Erythroblast (primary cell): ENCODE data around the gene FGD1.
A peak's percentile ranks its signal among the peaks of the same experiment; 100 is the strongest.
"Not testable (repeated sequence)": the region's sequence is repeated elsewhere in the genome, so short reads cannot be mapped to it uniquely, and the experiment has no call there.

Experiments used
- DNase-seq, 2 experiments: peaks; one replicate each; lab custom pipeline; 2025; lab: John Stamatoyannopoulos, UW
- GATA1 ChIP-seq: IDR thresholded peaks from 2 replicates; pipeline ENCODE4 v1.6.1; 2011; ENCODE audit warnings: low read depth, mild to moderate bottlenecking, control low read depth, low read length, moderate library complexity
- POLR2A ChIP-seq: IDR thresholded peaks from 2 replicates; pipeline ENCODE4 v1.6.1; 2011; ENCODE audit warnings: mild to moderate bottlenecking, low read length

FGD1 gene

DNA sequence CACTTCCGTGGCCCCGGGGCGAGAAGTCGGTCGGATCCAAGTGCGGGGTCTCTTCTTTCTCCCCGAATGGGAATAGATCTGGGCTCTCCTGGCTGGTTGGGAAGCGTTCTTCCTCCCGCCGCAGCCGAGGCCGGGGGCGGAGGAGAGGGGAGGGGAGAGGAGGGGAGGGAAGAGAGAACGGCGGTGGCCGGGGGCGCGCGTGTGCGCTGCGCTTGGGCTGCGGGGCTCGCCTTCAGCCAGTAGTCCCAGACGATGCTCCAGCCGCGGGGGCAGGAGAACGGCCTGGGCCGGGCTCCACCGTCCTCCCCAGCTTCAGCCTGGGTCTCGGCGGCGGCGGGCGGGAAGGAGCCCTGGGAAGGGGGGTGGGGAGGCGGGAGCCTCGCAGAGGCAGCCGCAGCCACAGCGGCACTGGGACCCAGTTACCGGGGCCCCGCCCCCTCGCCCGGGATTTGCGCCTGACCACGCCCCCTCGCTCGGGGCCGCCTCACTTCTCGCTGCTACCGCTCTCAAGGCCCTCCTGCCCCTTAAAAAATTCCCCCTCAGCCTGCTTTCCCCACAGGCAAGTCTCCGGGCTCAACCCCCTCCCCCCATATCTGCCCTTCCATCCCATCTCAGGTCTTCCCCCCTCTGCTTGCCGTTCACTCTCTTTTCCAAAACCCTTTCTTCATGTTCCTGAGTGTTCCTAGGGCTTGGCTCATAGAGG is at the start of gene FGD1:
FGD1 (minus strand) TSS at position 421 of the 703 bp plus-strand sequence. CDS start 802 bp downstream, outside the sequence.
- DNase-seq = peak; percentile 2 to 32
- no peak for TF ChIP-seq POLR2A
- no peak for TF ChIP-seq GATA1

DNA sequence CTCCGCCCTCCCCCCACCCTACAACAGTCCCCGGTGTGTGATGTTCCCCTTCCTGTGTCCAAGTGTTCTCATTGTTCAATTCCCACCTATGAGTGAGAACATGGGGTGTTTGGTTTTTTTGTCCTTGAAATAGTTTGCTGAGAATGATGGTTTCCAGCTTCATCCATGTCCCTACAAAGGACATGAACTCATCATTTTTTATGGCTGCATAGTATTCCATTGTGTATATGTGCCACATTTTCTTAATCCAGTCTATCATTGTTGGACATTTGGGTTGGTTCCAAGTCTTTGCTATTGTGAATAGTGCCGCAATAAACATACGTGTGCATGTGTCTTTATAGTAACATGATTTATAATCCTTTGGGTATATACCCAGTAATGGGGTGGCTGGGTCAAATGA is 46.2 kb upstream of the FGD1 start:
- not testable (repeated sequence) for DNase-seq

DNA sequence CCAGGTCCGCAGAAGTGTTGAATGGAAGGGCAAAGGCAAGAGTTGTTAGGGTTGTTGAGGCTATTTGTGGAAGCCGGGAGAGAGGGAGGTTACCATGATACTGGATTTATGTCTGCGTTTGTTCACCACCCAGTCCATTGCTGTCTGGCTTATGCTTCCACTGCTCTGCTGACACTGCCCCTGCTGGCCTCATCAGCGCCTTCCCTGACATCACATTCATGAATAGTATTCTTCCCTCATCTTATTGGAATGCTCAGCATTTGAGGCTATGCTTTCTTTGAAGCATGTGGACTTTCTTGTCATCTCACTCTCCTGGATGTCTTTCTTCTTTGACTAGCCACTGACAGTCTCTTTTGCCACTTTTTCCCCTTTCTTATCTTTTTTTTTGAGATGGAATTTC is 44.3 kb upstream of the FGD1 start:
- TF ChIP-seq GATA1 (no peak), POLR2A (no peak)
- DNase-seq = no peak

DNA sequence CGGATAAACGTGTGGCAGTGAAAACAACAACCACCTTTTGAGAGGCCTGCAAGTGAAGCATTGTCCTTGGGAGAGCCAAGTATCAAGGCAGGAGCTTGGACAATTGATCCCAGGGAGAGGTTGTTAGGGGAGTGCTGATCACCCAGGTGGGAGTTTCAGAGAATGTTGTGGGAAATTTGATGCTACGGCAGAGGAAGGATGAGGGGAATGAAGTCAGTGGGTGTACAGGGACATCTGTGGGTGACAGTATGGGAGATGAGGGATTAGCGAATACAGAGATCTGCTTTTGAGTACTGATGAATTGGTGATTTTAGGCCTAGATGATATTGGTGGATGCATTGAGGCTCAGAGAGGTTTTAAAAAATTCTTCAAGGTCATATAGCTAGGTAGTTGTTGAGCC is 38.2 kb upstream of the FGD1 start:
- DNase-seq = no peak
- TF ChIP-seq GATA1 = no peak
- no peak for TF ChIP-seq POLR2A

DNA sequence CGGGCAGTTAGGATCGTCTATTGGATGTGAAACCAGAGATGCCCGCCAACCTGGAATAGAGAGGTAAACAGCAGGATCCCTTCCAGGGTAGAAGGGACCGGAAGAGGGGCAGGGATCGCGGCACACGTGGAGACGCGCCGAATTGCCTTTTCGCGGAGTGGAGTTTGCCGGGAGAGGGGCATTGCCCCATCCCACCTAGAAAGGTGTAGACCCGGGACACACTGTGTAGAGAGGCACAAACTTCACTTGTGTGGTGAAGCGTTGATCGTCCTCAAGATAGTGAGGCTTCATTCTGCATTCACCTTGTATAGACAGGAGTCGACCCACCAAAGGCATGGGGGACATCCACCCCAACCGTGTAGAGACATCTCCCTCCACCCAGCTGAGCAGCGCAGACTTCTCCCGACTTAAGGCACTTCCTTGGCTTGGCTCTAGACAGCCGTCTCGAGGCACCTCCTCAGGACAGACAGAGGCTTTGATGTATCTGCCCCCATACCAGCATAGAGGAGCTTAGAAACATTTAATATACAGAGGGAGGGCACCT is 34.4 kb upstream of the FGD1 start:
- DNase-seq = peak in 1 of 2 experiments; percentile 48

DNA sequence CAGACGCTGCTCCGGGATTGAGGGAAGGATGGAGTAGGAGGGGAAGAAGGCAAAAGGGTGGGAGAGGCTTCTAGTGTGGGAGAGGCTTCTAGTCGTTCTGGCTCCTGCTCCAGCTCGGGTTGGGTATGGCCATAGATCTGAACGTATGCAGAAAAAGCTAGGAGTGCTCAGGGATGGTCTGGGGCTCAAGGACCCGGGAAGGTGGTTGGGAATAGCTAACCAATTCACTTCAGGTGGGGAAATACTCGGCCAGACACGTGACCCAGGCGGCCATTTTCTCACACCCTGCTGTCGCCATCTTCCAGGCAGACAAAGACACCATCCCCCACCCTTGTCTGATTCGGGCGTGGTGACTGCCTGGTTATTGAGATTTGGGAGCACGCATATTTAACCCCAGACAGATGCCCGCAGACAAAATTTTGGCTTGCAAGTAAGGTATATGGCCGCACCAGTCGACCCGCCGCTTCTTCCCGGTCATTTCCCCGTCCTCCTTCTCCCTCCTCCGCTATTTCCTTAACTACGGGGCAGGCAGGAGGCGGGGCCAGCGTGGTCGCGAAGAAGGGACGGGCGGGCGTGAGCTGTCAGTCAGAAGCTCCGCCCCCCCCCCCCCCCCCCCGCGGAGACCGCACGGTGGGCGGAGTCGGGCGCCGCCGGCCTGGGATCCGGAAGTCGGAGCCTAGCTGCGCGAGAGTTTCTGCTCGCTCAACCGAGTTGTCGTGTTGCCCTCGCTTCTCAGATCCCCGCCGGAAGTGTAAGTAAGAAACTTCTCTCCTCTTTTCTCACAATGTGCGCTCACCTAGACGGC is 33.7 kb upstream of the FGD1 start, which contains the start of gene GNL3L:
GNL3L (plus strand) TSS at position 668 of the 805 bp plus-strand sequence. CDS start 2,348 bp downstream, outside the sequence.
- TF ChIP-seq POLR2A = peak; percentile 62
- no peak for TF ChIP-seq GATA1

More for the DNA sequence above, 34.4 kb upstream of the FGD1 start:
- TF ChIP-seq GATA1 = no peak
- peak; percentile 10 for TF ChIP-seq POLR2A

DNA sequence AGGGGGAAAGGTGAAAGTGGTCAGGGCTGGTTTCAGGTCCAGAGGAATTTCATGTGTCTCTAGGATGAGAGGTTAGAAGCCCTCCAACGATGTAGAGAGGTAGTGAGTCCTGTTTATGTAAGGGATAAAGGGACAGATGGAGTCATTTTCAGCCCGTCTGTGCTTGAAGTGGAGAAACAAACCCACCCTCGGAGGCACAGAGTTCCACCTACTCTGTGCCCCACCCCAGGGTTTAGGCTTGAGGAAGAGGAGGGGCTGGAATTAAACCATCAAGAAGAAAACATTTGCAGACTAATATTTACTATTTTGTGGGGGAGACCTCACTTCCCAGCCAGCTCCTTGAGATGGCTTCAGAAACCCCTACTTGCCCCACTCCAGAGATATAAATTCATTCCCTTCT is 33.1 kb upstream of the FGD1 start:
- DNase-seq = peak in 1 of 2 experiments; percentile 17
- TF ChIP-seq GATA1 (no peak), POLR2A (no peak)

More for the DNA sequence above, 33.7 kb upstream of the FGD1 start, which contains the start of gene GNL3L:
- DNase-seq = peak; percentile 92

DNA sequence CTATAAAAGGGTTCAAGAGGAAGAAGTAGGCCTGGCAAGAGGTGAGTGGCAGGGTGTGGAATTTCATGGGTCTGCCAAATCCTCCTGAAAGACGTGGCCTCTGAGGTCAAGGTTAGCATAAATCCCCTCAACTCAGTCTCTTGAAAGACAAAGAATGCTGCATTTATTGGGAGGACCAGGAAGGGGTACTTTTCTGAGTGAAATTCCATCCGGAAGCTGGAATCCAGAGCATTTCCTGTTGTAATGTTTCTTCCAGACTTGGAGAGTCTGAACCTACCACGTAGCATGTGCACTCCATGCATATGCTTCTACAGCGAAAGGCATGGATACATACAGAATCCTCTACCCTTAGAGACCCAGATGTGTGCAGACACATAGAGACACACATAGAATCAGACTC is 13.4 kb upstream of the FGD1 start:
- no peak for DNase-seq
- TF ChIP-seq POLR2A = no peak
- TF ChIP-seq GATA1 = no peak

DNA sequence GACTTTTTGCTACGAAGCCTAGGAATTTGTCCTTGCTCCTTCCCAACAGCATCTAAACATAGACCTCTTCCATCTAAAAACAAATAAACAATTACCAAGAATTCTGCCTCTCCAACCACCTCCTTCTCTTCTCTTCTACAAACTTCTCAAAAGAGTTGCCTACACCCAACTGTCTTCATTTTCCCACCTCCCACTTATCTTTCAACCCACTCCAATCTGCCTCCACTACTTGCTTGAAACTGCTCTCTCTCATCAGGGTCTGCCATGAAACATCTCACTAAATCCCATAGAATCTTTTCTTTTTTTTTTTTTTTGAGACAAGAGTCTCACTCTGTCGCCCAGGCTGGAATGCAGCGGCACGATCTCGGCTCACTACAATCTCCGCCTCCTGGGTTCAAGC is 902 bp upstream of the FGD1 start:
- DNase-seq = no peak
- TF ChIP-seq GATA1 (no peak), POLR2A (no peak)

DNA sequence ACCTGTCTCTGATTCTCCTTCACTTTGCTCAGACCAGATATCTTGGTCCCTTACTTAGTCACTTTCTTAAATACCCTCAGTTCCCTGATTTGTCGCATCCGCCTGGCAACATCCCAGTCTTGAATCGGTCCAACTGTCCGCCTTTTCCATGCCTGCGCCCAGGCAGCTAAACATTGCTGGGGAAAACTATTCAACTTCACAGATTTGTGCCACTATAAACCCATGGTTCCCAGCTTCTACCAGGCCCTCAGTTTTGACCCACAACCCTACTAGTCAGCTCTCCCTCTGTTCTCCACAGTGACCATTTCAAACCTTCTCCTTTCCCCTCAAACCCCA is 451 bp upstream of the FGD1 start:
- TF ChIP-seq GATA1 (no peak), POLR2A (no peak)
- DNase-seq = no peak

DNA sequence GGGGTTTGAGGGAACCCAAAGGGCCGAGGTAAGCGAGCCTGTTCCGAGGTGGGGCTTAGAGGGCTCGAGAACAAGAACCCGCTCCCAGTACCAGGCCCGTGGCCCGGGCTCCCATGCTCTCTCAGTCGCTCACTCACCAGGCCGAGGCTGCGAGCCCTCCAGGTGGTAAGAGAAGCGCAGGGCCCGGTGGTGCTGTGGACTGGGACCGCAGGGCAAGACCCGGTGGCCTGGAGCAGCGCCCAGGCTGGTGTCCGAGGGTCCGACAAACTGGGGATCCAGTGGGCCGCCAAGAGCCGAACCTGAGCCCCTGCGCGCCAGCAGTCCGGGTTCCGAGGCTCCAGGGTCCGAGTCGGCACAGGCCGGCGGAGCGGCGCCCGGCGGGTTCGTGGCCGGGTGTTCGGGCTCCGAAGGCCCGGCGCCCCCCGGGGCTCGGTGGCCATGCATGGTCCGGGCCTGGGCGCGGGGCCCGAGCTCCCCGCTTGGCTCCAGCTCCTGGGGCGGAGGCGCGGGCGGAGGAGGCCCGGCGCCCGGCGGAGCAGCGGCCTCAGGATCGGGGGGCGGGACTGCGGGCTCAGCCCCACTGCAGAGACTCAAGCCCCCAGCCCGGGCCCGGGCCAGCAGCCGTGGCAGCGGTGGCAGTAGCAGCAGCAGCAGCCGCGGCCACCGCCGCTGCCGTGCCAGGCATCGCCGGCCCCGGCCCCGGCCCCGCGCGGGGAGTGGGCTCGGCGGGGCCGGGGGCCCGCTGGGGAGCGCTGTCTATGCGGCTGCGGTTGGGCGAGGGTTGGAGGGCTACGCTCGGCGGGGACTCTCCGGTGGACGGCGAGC is 833 bp downstream of the FGD1 start:
- TF ChIP-seq GATA1 = no peak
- TF ChIP-seq POLR2A = no peak
- DNase-seq = no peak

DNA sequence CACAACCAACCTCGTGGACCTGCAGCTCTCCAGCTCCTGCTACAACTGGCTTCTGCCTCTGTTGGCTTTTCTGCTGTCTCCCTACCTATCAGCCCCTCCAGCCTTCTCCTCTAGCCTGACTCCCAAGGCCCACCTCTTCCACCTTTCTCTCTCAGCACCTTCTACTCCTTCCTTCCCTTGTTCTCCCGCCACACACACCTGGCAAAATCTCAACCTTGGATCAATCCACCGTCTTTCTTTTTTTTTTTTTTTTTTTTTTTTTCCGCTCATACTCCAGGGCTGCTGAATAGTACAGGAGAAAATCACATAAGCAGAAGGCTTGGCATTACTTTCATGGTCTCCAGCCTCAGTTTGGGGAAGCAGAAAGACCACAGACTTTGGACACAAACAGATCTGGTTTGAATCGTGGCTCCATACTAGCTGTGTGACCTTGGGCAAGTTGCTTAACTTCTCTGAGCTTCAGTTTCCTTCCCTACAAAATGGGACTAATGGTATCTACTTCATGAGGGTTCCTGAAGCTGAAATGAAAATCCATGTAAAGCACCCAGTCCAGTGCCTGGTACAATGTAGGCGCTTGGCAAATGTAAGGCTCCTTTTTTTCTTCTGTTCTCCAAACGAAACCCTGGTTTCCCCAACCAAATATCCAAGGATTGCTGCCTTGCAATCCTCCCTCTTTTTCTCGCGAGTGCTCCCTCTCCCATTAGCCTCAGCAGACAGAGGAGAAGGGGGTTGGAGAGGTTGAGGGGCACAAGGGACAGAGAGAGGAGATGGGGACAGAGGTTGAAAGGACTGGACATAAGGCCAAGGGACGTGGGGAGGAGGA is 1.7 kb downstream of the FGD1 start:
- TF ChIP-seq GATA1 (no peak), POLR2A (no peak)
- DNase-seq = no peak
